Sigmoid colon (tissue), 7 donors: ENCODE measurements around the gene FLNB. TPM values are rescaled to one million over a fixed set of nuclear protein-coding genes. Genes with fewer than 3 reads are reported as not detected.

Experiments
- DNase-seq: peaks from one replicate; pipeline ENCODE4 v3.0.0-alpha.2; 2019
- H3K27ac ChIP-seq, 4 donors: fragments of 200-600 bp; sonication (generic); one replicate each; pipeline ENCODE4 v1.5.1; 2016 to 2019; ENCODE audit warnings: mild to moderate bottlenecking in 1 of 4
- H3K27me3 ChIP-seq, 3 donors: fragments of 200-600 bp; sonication (generic); one replicate each; pipeline ENCODE4 v1.5.1; 2019; ENCODE audit warnings: mild to moderate bottlenecking in 1 of 3
- H3K36me3 ChIP-seq, 4 donors: fragments of 200-600 bp; sonication (generic); one replicate each; pipeline ENCODE4 v1.5.1; 2016 to 2019
- H3K4me1 ChIP-seq, 4 donors: fragments of 200-600 bp; sonication (generic); one replicate each; pipeline ENCODE4 v1.5.1; 2017 to 2019
- H3K4me3 ChIP-seq, 4 donors: fragments of 200-600 bp; sonication (generic); one replicate each; pipeline ENCODE4 v1.5.1; 2017 to 2019; ENCODE audit warnings: mild to moderate bottlenecking in 2 of 4, moderate library complexity in 1 of 4
- H3K9me3 ChIP-seq, 4 donors: fragments of 200-600 bp in 3 of 4; sonication (generic) in 3 of 4; one replicate each; pipeline versions ENCODE4 v1.5.1 to v1.6.1; 2013 to 2019
- CTCF ChIP-seq, 4 experiments: fragments of 450-650 bp in 3 of 4; fragments of 200-600 bp in 1 of 4; IDR thresholded peaks; one replicate each; pipeline ENCODE4 v1.5.1; 2016 to 2019; ENCODE audit warnings: antibody characterized with exemption in 4 of 4, mild to moderate bottlenecking in 3 of 4, moderate library complexity in 2 of 4
- EP300 ChIP-seq, 4 donors: sonication (generic); formaldehyde crosslinking; IDR thresholded peaks; one replicate each; pipeline ENCODE4 v1.6.1; 2017; ENCODE audit warnings: antibody characterized with exemption in 4 of 4
- POLR2A ChIP-seq, 2 donors: fragments of 450-650 bp; IDR thresholded peaks; one replicate each; pipeline ENCODE4 v1.6.1; 2016; ENCODE audit warnings: antibody characterized with exemption in 2 of 2, mild to moderate bottlenecking in 2 of 2, moderate library complexity in 2 of 2
- POLR2AphosphoS5 ChIP-seq, 4 donors: sonication (generic); formaldehyde crosslinking; IDR thresholded peaks; one replicate each; pipeline ENCODE4 v1.6.1; 2017; ENCODE audit warnings: antibody characterized with exemption in 4 of 4
- WGBS, 2 donors: extraction: QIAGEN DNeasy Blood & Tissue Kit; methylation state at CpG; one replicate each; pipeline ENCODE4 v1.1.7; 2013; 5-methylcytosine and 5-hydroxymethylcytosine counted together
- intact Hi-C: fragments of 100-400 bp; cut with DNase I; formaldehyde crosslinking; loops from one replicate; pipeline ENCODE4 v1.15.1; 2023
- polyA plus RNA-seq, 3 donors: library from polyadenylated mRNA; stranded (reverse); fragments of 200-250 nt; gene quantifications; one replicate each; pipeline ENCODE4 v1.2.3, GENCODE V29; 2013
- total RNA-seq, 4 donors: library from RNA; depleted of rRNA; stranded (reverse); fragments of >200 nt; gene quantifications; one replicate each; pipeline ENCODE4 v1.1.0, GENCODE V29; 2016
- donor health status: healthy with polysubstance abuse.
- donor health status: Bipolar disorder and iron deficiency.
- donor health status: healthy.

Gene FLNB
- total and polyA plus RNA-seq, 7 donors, result 51.7 to 277 (median 109) TPM

- H3K36me3 ChIP-seq, result peaks cover 7 to 81% (median 38%) of the 10 kb centered on the region in 4 donors
- no peak for TF ChIP-seq POLR2A (IDR thresholded peaks at IDR 0.05)
- H3K4me3 ChIP-seq, result no peak overlapping the region
- no peak for DNase-seq
- H3K4me1 ChIP-seq, result peaks cover 0 to 47% (median 38%) of the 10 kb centered on the region in 4 donors
- no peaks in the 10 kb centered on the region for H3K9me3 ChIP-seq
- peak overlapping the region; percentile 51 to 80 (median 72) for H3K27ac ChIP-seq
- 93 to 98% methylated on average over 2 of the region's 2 CpGs for WGBS, 2 donors
- no peaks in the 10 kb centered on the region for H3K27me3 ChIP-seq
- intact Hi-C loops, result no loop called here
These were observed 96.5 kb downstream of the FLNB start for GRCh38 chr3:58104712-58105111.

- H3K27ac ChIP-seq, result peak overlapping the region in 3 of 4 donors; percentile 64 to 80 (median 79)
- intact Hi-C loops, result no loop called here
- H3K27me3 ChIP-seq, result no peaks in the 10 kb centered on the region
These were observed 97.0 kb downstream of the FLNB start for GRCh38 chr3:58105196-58105595.

DNA sequence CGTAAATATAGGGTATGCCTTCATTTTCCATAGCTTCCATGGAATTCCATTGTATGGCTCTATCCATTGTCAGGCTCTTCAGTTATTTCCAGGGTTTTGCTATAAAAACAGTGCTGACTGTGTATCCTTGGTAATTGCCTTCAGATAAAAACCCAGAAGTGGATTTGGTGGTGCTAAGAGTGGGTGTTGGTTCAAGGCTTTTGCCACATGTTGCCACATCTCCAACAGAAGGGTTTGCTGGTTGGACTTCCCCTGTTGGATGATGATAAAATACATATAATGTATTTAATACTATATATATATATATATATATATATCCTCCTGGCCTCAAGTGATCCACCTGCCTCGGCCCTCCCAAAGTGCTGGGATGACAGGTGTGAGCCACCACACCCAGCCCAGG is 97.8 kb downstream of the FLNB start:
- 91 to 98% methylated on average over 2 of the region's 2 CpGs for WGBS, 2 donors
- no peak for TF ChIP-seq POLR2AphosphoS5 (IDR thresholded peaks at IDR 0.05)
- TF ChIP-seq EP300 (IDR thresholded peaks at IDR 0.05), result no peak
- no peak for TF ChIP-seq CTCF (IDR thresholded peaks at IDR 0.05)
- no peak for TF ChIP-seq POLR2A (IDR thresholded peaks at IDR 0.05)
- peaks cover 18 to 82% (median 50%) of the 10 kb centered on the region in 4 donors for H3K36me3 ChIP-seq

More at GRCh38 chr3:58105196-58105595, 97.0 kb downstream of the FLNB start:
- Histone ChIP-seq H3K9me3 (no peaks in the 10 kb centered on the region), H3K4me1 (peaks cover 0 to 47% (median 38%) of the 10 kb centered on the region in 4 donors), H3K36me3 (peaks cover 10 to 82% (median 43%) of the 10 kb centered on the region in 4 donors), H3K4me3 (no peak overlapping the region)
- TF ChIP-seq POLR2AphosphoS5 (IDR thresholded peaks at IDR 0.05) (no peak), POLR2A (IDR thresholded peaks at IDR 0.05) (no peak)
- no peak for DNase-seq
- 86 to 93% methylated on average over 3 of the region's 3 CpGs for WGBS, 2 donors

DNA sequence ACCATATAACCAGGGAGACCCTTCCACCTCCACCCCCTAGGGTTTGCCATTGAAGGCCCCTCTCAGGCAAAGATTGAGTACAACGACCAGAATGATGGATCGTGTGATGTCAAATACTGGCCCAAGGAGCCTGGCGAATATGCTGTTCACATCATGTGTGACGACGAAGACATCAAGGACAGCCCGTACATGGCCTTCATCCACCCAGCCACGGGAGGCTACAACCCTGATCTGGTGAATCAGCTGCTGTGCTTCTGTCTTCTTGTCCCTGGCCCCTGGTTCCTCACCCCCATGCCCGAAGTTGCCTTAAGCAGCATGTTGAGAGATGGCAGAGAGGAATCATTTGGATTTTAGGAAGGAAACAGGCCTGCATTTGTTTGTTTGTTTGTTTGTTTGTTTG is 98.4 kb downstream of the FLNB start:
- no peak overlapping the region for H3K27ac ChIP-seq
- 95 to 97% methylated on average over 8 of the region's 8 CpGs for WGBS, 2 donors
- intact Hi-C loops, result no loop called here

More for the DNA sequence above, 97.8 kb downstream of the FLNB start:
- intact Hi-C loops, result no loop called here
- no peak for DNase-seq
- no peaks in the 10 kb centered on the region for H3K9me3 ChIP-seq
- peak overlapping the region in 1 of 4 donors; percentile 80 for H3K27ac ChIP-seq
- peaks cover 0 to 46% (median 38%) of the 10 kb centered on the region in 4 donors for H3K4me1 ChIP-seq
- no peak overlapping the region for H3K4me3 ChIP-seq
- H3K27me3 ChIP-seq, result no peaks in the 10 kb centered on the region

DNA sequence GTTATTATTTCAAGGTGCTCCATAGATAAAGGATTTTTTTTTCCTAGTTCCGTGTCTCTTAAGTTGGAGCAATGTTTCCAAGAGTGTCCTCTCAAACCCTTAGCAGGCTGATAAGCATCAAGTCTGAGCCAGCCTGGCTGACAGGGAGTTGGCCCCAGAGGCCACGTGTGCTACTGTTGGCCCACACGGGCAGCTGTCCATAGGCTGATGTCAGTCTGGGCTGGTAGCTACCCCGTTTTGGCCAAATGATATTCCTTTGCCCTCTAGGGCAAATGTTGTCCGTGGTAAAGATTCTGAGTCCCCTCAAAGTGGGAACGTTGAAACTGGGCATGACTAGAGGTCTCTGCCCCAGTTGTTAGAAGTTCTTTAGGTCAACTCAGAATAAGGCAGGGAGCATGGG is 99.4 kb downstream of the FLNB start:
- no peaks in the 10 kb centered on the region for H3K9me3 ChIP-seq
- DNase-seq, result no peak
- H3K4me1 ChIP-seq, result peaks cover 0 to 31% (median 26%) of the 10 kb centered on the region in 4 donors
- 88 to 93% methylated on average over 6 of the region's 6 CpGs for WGBS, 2 donors
- no peaks in the 10 kb centered on the region for H3K27me3 ChIP-seq
- TF ChIP-seq CTCF (IDR thresholded peaks at IDR 0.05) (no peak), EP300 (IDR thresholded peaks at IDR 0.05) (no peak), POLR2AphosphoS5 (IDR thresholded peaks at IDR 0.05) (no peak), POLR2A (IDR thresholded peaks at IDR 0.05) (no peak)
- peaks cover 29 to 83% (median 61%) of the 10 kb centered on the region in 4 donors for H3K36me3 ChIP-seq
- intact Hi-C loops, result no loop called here
- H3K27ac ChIP-seq, result no peak overlapping the region
- no peak overlapping the region for H3K4me3 ChIP-seq

More for the DNA sequence above, 98.4 kb downstream of the FLNB start:
- H3K4me3 ChIP-seq, result no peak overlapping the region
- peaks cover 20 to 83% (median 54%) of the 10 kb centered on the region in 4 donors for H3K36me3 ChIP-seq
- no peaks in the 10 kb centered on the region for H3K27me3 ChIP-seq
- DNase-seq, result no peak
- TF ChIP-seq POLR2A (IDR thresholded peaks at IDR 0.05) (no peak), CTCF (IDR thresholded peaks at IDR 0.05) (no peak), POLR2AphosphoS5 (IDR thresholded peaks at IDR 0.05) (no peak), EP300 (IDR thresholded peaks at IDR 0.05) (no peak)
- H3K4me1 ChIP-seq, result peaks cover 0 to 41% (median 35%) of the 10 kb centered on the region in 4 donors
- H3K9me3 ChIP-seq, result no peaks in the 10 kb centered on the region

DNA sequence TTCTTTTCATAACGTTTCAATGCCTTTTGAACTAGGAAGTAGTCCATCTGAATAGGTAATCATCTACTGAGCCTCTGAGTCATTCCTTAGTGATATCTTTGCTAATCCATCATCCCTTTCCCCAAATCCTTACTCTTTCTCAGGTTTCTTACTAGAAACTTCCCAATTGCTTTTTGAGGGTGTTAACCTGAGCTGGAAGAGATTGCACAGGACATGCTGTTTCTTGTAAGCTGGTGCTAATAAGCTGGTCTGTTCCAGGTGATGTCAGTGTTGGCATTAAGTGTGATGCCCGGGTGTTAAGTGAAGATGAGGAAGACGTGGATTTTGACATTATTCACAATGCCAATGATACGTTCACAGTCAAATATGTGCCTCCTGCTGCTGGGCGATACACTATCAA is 101.5 kb downstream of the FLNB start:
- H3K36me3 ChIP-seq, result peaks cover 43 to 99% (median 74%) of the 10 kb centered on the region in 4 donors
- peaks cover 0 to 10% (median 5%) of the 10 kb centered on the region in 4 donors for H3K4me1 ChIP-seq
- no peak for DNase-seq
- intact Hi-C loops, result no loop called here
- H3K4me3 ChIP-seq, result no peak overlapping the region
- WGBS, 2 donors, result 90 to 94% methylated on average over 5 of the region's 5 CpGs
- no peak overlapping the region for H3K27ac ChIP-seq
- H3K9me3 ChIP-seq, result no peaks in the 10 kb centered on the region
- TF ChIP-seq EP300 (IDR thresholded peaks at IDR 0.05), result no peak
- no peak for TF ChIP-seq POLR2A (IDR thresholded peaks at IDR 0.05)
- H3K27me3 ChIP-seq, result no peaks in the 10 kb centered on the region
